Daoy (cell line): ENCODE results near the gene RFNG. TPM values are rescaled to one million over a fixed set of nuclear protein-coding genes. Genes with fewer than 3 reads are reported as not detected.

Source experiments
- DNase-seq: peaks from one replicate; pipeline ENCODE4 v3.0.0-alpha.2; 2015; ENCODE audit warnings: low read depth
- total RNA-seq: library from RNA; depleted of rRNA; stranded (reverse); fragments of >200 nt; shearing (Covaris generic); gene quantifications from 2 replicates; pipeline ENCODE4 v1.2.3, GENCODE V29; 2014; rRNA removed

The RFNG gene, protein sequence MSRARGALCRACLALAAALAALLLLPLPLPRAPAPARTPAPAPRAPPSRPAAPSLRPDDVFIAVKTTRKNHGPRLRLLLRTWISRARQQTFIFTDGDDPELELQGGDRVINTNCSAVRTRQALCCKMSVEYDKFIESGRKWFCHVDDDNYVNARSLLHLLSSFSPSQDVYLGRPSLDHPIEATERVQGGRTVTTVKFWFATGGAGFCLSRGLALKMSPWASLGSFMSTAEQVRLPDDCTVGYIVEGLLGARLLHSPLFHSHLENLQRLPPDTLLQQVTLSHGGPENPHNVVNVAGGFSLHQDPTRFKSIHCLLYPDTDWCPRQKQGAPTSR
- 18.8 and 20.2 TPM in 2 replicates for total RNA-seq

DNA sequence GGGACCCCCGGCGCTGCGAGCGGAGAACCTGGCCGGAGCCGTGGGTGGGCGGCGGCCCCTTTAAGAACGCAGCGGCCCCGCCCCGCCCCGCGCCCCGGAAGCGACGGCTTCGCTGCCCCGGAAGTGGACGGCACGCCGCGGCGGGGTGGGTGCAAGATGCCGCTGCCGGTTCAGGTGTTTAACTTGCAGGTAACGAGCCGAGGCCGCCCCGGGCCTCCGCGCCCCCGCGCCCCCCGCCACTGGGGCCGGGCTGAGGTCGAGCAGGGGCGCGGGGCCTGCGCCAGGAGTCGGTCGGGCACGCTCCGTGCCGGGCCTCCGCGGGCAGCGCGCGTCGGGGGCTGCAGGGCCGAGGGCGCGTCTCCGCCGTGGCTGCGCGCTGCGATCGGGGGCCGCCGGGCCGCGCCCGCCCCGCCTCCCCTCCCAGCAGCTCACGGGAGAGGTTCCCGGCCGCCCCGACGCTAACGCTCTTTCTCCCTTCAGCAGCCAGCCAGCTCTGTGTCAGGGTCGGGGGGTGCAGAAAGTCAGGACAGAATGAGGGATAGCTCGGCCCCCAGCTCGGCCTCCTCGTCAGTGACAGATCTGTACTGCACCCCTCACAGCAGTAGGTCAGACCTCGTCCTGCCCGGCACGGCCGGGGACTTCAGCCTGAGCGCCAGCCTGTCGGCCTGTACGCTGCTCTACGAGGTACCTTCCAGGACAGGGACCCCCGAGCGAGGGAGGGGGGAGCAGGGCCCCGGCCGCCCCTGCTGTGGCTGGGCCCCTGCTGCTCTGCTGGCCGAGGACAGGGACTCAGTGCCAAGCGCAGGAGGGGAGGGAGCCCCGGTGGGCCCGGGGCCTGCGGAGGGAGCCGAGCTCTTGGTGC lies at the start of gene RFNG, which contains the start of gene GPS1:
RFNG (minus strand) TSS at position 36 of the 862 bp plus-strand sequence. CDS start 45 bp downstream, outside the sequence.
GPS1 (plus strand) TSS at position 123 of the 862 bp plus-strand sequence; CDS start at position 157, 34 bp downstream.
- DNase-seq = peak; percentile 82

DNA sequence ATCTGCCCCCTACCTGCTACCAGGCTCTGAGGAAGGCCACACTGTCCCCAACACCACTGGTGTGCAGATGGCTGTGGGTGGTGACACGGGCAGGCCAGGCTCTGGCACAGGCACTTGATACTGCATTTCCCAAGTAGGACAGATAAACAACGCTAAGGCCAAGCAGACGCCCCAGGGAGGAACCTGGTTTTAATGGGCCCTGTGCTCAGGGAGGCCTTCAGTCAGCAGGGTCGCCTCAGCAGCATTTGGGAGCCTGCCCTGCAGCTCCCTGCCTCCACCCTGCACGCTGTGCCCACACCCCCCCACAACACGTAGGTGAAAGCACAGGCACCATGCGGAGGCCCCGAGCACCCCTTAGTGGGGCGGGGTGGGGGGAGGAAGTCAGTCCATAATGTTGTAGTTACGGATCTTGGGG lies 49.7 kb upstream of the RFNG start:
- no peak for DNase-seq

DNA sequence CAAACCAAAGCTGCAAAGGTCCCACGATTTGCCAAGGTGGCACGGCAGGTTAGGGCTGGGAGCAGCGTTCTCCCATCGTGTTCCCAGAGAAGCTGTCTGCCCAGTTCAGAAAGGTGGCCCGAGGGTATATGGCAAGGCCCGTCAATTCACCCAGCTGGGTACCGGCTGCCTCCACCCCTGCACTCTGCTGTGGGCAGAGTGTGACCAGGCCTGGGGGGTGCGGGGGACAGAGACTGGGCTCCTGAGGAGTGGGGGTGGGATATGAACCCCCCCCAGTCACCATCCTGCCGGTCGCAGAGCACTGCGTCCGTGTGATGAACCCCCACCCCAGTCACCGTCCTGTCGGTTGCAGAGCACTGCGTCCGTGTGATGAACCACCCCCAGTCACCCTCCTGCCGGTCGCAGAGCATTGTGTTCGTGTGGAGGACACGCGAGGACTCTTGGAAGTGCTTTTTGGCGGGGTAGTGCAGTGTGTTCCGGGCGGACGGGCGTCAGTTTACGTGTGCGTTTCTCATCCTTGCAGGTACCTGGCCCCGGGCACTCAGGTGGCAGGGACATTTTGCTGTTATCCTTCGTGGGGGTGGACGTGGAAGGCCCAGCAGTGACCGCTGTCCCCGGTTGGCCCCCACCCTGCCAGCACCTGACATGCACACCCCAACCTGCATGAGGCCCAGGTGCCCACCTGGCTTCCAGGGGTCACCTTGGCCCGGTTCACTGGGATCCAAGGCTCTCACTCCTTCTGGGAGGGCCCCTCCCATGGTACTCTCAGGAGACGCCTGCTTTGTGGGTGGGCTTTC lies 49.1 kb upstream of the RFNG start:
- no peak for DNase-seq

DNA sequence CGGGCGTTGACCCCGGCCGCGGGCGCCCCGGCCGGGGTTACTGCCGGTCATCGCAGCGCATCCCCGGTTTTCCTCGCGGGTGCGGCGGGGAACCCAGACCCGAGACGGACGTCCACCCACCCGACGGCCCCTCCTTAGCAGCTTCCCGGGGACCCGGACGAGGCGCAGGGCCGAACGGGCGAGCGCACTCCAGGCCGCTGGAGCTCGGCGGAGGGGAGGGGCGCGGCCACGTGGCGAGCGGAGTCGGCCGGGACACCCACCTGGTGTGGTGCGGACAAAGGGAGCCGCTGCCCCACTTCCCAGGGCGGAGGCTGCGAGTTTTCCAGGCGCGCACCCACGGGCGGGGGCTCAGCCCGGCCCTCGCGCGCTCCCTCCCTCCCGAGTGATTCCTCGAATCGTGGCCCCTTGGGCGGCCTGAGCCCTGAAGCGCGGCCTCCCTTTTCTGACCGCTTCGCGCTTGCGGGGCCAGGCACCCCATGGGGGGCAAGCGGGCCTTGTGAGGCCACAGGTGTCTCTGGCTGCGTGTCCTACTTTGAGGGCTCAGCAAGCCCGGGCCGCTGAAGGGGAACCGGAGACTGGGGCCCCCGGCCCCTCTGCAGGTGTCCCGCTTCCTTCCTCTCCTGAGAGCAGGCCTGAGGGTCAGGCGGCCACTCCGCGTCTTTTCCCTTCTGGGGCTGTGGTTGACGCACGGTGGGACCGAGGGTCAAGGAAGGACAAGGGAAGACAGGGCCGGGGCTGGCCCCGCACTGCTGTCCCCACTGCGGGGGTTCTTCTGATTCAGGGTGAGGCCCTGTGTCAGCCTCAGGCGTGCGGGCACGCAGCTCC lies 47.5 kb upstream of the RFNG start:
- DNase-seq = no peak

DNA sequence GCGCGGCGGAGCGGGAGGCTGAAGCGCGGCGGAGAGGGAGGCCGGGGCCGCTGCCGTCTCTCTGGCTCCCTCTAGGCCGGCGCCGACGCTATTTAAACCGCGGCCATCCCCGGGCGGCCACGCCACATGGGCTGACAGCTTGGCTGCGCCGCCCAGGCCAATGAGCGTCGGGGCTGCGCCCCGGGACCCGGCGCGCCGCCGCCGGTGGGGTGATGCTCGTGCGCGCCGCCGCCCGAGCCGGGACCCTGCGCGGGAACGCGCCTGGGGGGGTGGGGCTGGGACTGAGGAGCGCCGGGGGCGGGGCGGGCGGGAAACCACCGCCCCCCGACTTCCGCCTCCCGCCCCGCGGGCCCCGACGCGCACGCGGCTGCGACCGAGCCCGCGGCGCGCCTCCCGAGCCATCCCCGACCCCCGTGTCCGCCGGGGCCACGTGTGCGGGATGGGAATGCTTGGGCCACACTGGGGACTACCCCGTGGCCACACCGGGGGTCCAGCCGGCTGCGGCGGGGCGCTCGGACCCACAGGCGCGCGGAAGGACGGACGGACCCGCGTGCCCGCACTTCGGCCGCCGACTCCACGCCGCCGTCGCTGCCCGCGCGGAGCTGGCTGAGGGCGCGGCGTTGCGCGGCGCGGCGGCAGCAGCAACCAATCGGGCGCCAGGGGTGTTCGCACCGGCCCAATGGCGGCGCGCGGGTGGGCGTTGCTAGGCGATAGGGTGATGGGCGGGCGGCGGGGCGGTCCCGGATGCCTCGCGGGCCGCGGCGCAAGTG lies 46.7 kb upstream of the RFNG start, which contains the start of gene FASN:
FASN (minus strand) TSS at position 68 of the 770 bp plus-strand sequence. CDS start 1,791 bp downstream, outside the sequence.
- DNase-seq = peak; percentile 98

DNA sequence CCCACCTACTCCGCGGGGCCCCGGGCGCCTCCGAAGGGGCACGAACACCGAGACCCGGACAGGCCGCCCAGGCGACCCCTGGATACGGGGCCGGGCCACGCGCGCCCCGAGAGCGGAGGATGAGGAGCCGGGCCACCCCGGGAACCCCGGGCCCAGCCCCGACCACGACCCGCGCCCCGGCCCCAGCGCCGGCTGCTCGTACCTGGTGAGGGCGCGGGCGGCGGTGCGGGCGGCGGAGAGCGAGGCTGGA lies 46.2 kb upstream of the RFNG start:
- DNase-seq = no peak

DNA sequence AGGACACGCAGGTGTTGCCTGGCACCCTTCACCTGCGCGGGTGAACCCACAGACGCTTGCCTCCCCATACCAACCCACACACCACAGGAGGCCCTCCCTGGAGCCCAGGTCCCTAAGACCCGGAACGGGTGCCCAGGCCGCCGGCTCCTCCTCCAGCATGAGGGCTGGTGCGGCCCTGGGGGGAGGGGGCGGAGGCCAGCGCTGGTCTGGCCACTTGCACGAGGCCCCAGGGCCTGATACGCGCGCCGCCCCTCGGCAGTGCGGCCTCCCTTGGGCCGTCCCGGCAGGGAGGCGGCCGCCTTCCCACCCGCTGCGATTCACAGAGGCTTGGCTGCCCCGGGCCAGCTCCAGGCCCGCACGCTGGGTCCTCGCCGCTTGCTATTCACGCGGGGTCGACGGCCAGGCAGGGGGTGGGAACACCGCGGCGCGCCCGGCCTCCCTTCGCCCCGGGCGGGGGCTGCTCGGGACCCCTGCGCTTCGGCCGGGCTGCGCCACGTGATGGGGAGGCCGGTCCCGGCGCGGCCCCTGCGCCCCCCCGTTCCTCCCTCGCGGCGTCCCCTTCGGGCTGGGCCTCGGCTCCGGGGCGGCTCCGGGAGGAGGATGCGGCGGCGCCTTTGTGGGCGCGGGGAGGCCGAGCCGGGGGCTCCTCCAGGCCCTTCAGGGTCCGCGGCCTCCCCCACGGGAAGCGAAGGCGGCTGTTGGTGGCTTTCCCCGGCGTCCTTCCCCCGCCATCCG lies 45.7 kb upstream of the RFNG start:
- peak; percentile 70 for DNase-seq

DNA sequence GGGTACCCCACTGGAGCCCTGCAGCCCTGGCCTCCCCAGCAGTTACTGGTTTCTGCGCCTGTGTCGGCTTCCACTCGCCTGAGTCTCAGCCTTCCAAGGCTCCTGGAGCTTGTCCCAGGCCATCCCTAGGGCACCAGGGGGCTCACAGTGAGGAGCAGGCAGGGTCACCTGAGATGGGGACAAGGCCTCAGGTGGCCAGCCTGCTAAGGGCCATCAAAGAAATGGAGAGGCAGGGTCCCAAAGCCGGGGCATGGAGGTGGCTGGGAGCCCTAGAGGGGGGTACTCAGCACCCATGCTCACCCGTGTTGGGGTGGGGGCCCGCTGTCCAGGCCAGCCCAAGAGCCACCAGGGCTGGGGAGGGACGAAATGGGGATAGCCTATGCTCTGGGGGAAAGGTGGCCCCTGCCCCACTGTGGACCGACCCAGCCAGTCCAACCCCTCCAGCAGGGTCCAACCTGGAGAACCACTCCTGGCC lies 45.1 kb upstream of the RFNG start:
- DNase-seq = no peak

DNA sequence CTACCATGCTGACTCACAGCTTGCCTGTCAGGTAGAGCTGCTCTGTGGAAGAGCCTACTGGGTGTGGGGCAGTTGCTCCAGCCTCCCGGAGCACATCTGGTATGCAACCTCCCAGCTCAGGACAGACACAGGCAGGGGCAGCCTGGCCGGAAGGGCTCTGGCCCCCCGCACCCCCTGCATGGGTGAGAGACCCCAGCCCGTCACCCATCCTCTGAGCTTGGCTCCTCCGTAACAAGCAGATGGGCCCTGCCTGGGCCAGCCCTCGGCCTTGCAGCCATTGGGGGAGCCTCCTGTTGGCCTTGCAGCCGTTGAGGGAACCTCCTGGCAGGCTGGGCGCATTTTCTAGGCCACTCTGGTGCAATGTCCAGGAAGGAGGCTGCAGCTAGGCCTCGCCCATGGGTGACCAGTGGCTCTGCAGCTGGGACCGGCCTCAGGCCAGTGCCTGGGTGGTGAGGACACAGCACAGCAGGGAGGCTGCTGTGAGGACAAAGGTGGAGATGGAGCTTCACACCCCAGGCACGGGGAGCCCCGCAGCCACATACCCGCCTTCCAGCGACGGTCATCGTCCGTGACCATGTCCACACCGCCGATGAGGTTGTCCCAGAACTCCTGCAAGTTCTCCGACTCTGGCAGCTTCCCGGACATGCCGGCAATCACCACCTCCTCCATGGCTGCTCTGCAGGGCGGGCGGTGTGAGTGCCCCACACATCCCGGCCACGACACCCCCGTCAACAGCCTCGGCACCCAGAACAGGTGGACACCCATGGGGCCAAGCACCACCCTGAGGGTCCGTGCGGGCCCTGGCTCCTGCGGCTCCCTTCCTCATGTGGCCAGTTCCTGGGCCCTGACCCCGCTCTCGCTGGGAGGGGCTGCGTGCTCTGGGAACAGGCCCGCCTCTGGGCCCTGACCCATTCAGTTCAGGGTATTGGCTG lies 44.4 kb upstream of the RFNG start:
- no peak for DNase-seq

DNA sequence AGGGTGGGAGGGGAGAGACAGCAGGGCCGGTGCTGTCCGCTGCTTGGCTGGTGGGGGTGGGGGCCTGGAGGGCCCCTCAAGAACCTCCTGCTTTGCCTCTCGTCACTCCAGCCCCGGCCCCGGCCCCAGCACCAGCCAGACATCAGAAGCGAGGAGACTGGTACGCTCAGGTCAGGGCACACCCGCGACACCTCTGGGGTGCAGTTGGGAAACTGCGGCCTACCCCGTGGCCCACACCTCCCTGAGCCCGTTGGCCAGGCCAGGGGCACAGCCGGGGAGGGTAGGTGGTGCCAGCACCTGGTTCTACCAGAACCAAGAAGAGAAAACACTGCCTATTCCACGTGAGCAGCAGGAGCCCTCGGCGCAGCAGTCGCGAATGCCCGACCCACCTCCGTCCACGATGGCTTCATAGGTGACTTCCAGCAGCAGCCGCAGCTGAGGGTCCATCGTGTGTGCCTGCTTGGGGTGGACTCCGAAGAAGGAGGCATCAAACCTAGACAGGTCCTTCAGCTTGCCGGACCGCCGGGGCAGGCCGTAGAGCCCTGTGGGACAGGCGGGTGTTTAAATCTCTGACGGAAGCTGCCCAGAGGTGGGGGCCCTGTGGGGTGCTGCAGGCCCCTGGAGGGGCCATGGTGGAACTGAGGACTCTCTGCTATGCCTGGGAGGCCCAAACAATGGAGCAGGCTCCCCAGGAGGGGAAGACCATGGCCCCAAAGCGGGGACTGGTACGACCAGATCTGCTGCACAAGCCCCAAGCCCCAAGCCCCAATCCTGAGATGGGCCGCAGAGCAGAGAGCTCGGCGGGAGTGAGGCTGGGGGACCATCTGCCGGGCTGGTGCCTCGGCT lies 43.5 kb upstream of the RFNG start:
- DNase-seq = no peak

DNA sequence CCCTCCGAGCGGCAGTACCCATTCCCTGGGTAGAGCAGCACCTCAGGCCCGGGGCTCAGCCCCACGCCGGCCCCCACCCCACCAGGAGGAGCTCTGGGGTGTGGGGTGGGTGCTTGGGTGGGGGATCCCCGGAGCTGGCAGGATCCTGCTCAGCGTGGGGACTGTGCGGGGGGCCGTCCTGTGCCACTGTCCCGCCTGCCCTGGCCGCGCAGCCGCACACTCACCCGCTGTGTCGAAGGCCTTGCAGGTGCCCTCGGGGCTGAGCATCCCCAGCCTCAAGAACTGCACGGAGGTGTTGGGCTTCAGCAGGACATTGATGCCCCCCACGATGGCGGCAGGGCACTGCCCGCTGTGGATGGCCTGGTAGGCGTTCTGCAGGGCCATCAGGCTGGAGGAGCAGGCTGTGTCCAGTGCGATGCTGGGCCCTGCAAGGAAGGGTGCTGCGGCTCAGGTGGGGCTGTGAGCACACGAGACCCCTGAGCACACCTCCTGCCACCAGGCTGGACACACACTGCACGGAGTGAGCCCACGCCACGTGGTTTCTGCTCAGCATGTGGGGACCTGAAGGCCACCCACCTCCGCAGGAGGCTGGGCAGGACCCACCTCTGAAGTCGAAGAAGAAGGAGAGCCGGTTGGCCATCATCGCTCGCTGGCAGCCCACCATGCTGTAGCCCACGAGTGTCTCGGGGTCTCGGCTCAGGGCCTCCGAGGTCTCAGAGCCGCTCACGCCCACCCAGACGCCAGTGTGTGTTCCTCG lies 41.6 kb upstream of the RFNG start:
- no peak for DNase-seq

DNA sequence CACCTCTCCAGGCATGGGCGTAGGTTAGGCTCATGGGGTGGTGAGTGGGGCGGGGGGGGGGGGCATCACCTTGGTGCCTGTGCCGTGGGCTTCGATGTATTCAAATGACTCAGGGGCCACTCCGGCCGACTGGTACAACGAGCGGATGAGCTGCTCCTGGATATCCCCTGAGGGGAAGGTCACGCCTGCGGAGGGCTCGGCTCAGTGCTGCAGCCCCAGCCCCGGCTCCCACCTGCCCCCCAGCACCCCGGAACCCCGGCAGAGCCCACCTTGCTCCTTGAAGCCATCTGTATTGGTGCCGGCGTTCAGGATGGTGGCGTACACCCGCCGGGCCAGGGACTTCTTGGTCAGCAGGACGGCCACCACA lies 41.0 kb upstream of the RFNG start:
- DNase-seq = no peak

DNA sequence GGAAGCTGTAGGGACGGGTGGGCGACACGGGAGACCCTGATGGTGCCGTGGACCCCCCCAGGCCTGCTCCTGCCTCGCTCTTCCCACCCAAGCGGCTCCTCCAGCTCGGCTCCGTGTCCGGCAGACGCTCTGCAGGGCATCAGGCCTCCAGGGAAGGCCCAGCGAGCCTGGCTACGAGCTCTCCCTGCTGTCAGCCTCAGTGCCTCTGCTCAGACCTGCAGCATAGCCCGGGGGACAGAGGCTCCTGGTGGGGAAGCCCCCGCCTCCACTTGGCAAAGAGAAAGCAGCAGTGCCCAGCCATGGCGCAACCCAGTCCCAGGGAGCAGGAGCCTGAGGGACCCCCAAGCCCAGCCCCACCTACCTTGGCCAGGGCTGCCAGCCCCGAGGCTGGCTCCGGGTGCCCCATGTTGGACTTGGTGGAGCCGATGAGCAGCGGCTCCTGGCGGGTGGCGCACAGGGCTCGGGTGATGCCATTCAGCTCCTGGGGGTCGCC lies 40.5 kb upstream of the RFNG start:
- DNase-seq = no peak

DNA sequence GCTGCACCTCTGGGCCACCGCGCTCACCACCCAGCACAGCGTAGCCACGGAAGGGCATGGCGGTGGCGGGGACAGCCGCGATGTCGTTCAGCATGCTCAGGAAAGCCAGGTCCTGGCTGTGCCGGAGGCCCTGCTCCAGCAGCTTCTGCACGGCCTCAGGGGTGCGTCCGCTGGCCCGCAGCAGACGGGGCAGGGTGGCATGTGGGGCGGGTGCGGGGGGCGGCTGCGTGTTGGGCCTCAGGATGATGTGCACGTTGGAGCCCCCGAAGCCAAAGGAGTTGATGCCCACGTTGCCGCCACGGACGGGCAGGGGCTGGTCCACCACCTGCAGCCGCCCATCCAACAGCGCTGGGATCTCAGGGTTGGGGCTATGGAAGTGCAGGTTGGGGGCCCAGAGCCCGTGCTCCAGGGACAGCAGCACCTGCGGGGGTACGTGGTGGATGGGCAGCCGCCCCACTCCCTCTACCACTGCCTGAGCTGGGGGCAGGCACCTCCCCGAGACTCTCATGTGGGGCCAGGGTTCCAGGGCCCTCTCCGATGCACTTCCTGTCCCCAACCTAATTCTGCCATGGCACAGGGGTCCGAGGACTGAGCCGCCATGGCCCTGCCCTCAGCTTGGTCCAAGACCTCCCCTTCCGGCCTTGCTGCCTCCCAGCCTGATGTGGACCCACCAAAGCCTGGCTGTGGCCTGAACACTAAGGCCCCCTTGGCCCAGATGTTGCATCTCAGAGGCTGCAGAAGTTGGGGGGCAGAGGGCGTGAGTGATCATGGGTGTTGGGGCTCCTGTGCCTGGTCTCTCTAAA lies 39.9 kb upstream of the RFNG start:
- no peak for DNase-seq

DNA sequence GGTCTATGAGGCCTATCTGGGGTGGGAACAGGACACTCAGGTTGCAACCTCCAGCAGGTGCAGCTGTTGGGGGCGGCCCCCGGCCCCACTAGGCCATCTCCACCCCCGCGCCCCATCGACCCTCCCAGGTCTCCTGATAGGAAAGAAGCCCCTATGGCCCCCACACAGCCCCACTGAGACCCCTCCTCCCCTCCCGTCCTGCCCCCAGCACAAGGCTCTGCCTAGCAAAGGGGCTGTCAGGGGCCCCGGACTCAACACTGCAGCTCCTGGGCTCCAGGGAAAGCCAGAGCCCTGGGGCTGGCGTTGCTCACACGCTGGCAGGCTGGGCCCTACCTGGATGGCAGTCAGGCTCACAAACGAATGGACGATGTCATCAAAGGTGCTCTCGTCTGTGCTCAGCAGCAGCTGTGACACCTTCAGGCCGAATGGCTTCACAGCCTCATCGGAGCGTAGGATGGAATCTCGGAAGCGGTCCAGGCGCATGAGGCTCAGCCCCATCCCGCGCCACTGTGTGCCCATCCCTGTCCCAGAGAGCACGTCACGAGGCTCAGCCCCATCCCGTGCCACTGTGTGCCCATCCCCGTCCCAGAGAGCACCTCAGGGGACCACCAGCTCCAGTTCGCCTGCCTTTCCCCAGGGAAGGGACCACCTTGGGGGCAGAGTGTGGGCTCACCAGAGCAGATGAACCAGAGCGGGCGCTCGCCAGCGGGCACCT lies 39.1 kb upstream of the RFNG start:
- no peak for DNase-seq
